Fibroblast of lung (primary cell): Measurements from ENCODE around the gene SLC35F5.

Experiments
- CTCF ChIP-seq, 2 donors: IDR thresholded peaks in 1 of 2; conservative IDR thresholded peaks in 1 of 2; 1 replicate in 1 of 2; 2 replicates in 1 of 2; pipeline ENCODE4 v1.5.1; 2011 to 2012; ENCODE audit warnings: low read length in 2 of 2, control low read depth in 1 of 2, inconsistent platforms in 1 of 2, low read depth in 1 of 2, mild to moderate bottlenecking in 1 of 2
- EZH2 ChIP-seq: IDR thresholded peaks from 2 replicates; pipeline ENCODE4 v1.5.1; 2012; ENCODE audit warnings: low read length, control low read depth, mild to moderate bottlenecking; ENCODE audit errors: missing control alignments

GRCh38 chr2:113784823-113785744 lies 28.6 kb upstream of the SLC35F5 start:
- TF ChIP-seq CTCF (conservative IDR thresholded peaks at IDR 0.05 in 1 of 2, IDR thresholded peaks at IDR 0.05 in 1 of 2; ENCODE audit: low read depth in 1 of 2, low read length in 2 of 2) = no peak
- TF ChIP-seq EZH2 = no peak
